ENCODE results near the gene ZC2HC1B. TPM values are rescaled to one million over a fixed set of nuclear protein-coding genes. Genes with fewer than 3 reads are reported as not detected.

Gene ZC2HC1B
- total RNA-seq, 2 experiments from 2014 or later: not detected

DNA sequence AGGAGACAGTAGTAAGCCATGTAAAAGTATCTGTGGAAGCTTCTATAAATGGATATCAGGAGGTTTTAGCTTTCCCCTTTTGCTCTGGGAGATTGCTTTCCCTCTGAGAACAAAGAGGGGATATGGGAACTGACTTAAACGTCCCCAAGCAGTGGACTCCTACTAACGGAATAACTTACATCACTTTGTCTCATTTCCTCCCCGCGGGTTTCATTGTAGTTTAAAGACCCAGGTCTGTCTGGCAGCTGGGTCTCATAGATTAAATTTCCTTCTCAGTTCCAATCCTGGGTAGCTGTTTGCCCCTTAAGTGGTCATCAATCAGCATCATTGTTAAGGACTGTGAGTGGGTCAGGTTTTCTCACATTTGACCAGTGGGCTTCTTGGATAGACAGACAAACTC is 75.1 kb downstream of the ZC2HC1B start:
- Mint-ChIP-seq H3K9me3 (no peaks in the 10 kb centered on the region), H3K36me3 (ENCODE audit: low read depth) (no peaks in the 10 kb centered on the region), H3K27me3 (ENCODE audit: low read depth) (no peaks in the 10 kb centered on the region), H3K27ac (no peak overlapping the region), H3K4me1 (ENCODE audit: low read depth) (no peaks in the 10 kb centered on the region), H3K4me3 (no peak overlapping the region)
- CTCF ChIA-PET: interaction anchor here (0.6 to 8.8 kb wide), 24 partner anchors 9 to 442 kb away, joined by 3 to 124 read pairs (median 5); no protein-coding TSS in a partner anchor
- no peak for DNase-seq
- intact Hi-C loops (cut with micrococcal nuclease): no loop called here

DNA sequence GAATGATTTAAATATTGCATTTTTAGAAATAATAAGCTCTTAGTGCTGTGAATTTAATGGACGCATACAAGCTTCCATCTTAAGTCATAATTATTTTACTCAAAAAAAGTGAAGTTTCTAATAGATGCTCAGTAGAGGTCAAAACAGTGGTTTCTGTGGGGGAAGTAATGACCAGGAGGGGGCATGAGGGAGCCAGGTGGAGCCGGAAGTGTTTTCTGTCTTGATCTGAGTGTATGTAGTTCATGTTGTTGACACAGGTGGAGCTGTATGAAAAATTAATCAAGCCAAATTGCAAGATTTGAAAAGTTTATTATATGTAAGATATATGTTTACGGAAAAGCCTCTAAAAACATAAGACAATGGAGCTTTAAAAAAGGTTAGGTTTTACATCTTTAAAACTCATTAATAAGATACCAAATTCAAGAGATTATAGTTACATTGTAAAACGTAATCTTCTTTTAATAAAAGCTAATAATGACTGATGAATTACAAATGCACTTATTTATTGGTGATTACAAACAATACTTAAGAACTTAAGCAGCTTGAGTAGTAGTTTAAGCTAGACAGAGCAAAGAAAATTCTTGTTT is 75.8 kb downstream of the ZC2HC1B start:
- peak; percentile 76 for DNase-seq
- no peak overlapping the region for H3K4me3 Mint-ChIP-seq
- CTCF ChIA-PET: interaction anchor here (0.5 to 8.8 kb wide), 43 partner anchors 8 to 1465 kb away, joined by 3 to 124 read pairs (median 4); no protein-coding TSS in a partner anchor
- H3K4me1 Mint-ChIP-seq (ENCODE audit: low read depth): no peaks in the 10 kb centered on the region
- no peaks in the 10 kb centered on the region for H3K9me3 Mint-ChIP-seq
- intact Hi-C loops (cut with micrococcal nuclease): loop anchor here (1.0 kb wide), 7 partner anchors 73 to 427 kb away; partner anchors contain the start of gene SF3B5
- H3K36me3 Mint-ChIP-seq (ENCODE audit: low read depth): no peaks in the 10 kb centered on the region
- H3K27ac Mint-ChIP-seq: no peak overlapping the region
- H3K27me3 Mint-ChIP-seq (ENCODE audit: low read depth): no peaks in the 10 kb centered on the region

DNA sequence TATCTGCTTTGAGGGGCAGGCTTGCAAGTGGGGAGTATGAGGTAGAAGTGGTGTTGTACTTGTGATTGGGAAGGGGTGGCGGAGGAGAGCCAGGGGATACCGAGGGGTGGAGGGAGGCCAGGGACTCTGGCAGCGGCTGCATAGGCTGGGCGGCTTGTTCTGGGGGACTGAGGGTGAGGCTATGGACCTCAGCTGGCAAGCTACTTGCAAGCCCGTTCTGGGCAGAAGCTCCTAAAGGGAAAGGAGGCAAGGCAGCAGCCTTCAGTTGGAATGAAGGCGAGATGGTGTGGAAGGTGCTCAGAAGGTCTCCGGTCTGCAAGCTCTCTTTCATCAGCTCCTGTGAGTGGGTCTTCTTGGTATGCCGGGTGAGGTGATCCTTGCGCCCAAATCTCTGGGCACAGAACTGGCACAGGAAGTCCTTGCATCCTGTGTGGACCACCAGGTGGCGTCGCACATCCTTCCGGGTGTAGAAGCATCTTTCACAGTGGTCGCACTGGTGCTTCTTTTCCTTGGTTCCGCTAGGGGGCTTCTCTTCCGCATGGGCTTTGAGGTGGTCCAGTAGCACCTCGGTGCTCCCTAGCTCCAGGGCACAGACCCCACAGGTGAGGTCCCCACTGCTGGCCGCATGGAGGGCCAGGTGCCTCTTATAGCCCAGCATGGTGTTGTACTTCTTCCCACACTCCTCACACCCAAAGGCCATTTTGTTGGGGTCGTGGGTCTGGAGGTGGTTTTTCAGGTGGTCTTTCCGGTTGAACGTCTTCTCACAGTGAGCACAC is 77.8 kb downstream of the ZC2HC1B start:
- H3K9me3 Mint-ChIP-seq: peaks cover under 1% of the 10 kb centered on the region
- H3K4me3 Mint-ChIP-seq: no peak overlapping the region
- no peaks in the 10 kb centered on the region for H3K4me1 Mint-ChIP-seq (ENCODE audit: low read depth)
- intact Hi-C loops (cut with micrococcal nuclease): no loop called here
- H3K27ac Mint-ChIP-seq: no peak overlapping the region
- no peaks in the 10 kb centered on the region for H3K36me3 Mint-ChIP-seq (ENCODE audit: low read depth)
- H3K27me3 Mint-ChIP-seq (ENCODE audit: low read depth): no peaks in the 10 kb centered on the region
- CTCF ChIA-PET: interaction anchor here (0.5 to 8.8 kb wide), 32 partner anchors 9 to 1344 kb away, joined by 3 to 124 read pairs (median 4); no protein-coding TSS in a partner anchor
- peak; percentile 81 for DNase-seq

DNA sequence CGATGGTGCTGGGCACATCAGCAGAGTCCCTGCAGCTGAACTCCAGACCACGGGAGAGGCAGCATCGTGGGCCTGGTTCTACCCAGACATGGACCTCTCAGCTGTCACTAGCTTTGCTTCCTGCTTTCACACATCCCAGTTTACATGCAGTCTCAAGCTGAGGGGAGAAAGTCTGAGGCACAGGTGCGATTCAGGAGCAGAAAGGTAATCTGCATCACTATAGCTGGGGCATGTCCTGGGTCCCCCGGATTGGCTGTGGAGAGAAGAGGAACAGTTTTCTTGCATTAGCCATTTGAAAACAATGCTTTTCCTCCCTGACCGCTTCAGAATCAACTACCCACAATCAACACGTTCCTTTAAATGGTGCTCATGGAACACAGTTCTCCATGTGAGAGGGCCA is 83.9 kb downstream of the ZC2HC1B start:
- no peaks in the 10 kb centered on the region for H3K4me1 Mint-ChIP-seq (ENCODE audit: low read depth)
- H3K27me3 Mint-ChIP-seq (ENCODE audit: low read depth): no peaks in the 10 kb centered on the region
- peaks cover 1% of the 10 kb centered on the region for H3K36me3 Mint-ChIP-seq (ENCODE audit: low read depth)
- intact Hi-C loops (cut with micrococcal nuclease): no loop called here
- DNase-seq: no peak
- no peak overlapping the region for H3K4me3 Mint-ChIP-seq
- H3K9me3 Mint-ChIP-seq: peaks cover 3% of the 10 kb centered on the region
- no peak overlapping the region for H3K27ac Mint-ChIP-seq
- CTCF ChIA-PET: interaction anchor here (0.6 to 2.0 kb wide), 3 partner anchors 8 to 463 kb away, joined by 3 to 8 read pairs (median 3); no protein-coding TSS in a partner anchor

DNA sequence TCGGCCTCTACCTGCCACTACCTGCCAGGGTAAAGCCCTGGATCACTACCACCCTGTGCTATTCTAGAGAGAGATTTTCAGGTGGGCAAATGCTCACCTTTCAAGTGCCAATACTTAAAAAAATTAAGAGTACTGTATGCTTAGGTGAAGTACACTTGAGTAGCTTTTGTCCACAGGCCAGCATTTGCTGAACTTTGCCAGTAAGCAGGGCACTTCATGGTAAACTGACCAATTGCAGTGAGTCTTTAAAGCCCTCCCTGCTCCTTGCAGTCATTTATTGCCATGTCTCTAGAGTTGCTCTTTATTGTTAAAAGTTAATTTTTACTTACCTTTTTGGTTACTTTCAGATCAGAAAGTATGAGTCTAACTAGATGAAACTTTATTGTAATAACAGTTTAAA is 85.3 kb downstream of the ZC2HC1B start:
- Mint-ChIP-seq H3K27ac (no peak overlapping the region), H3K4me3 (no peak overlapping the region), H3K27me3 (ENCODE audit: low read depth) (no peaks in the 10 kb centered on the region), H3K9me3 (peaks cover 3% of the 10 kb centered on the region), H3K4me1 (ENCODE audit: low read depth) (no peaks in the 10 kb centered on the region), H3K36me3 (ENCODE audit: low read depth) (peaks cover 1% of the 10 kb centered on the region)
- CTCF ChIA-PET: interaction anchor here (1.0 to 2.0 kb wide), 2 partner anchors 10 to 11 kb away, joined by 3 to 8 read pairs; no protein-coding TSS in a partner anchor
- DNase-seq: no peak
- intact Hi-C loops (cut with micrococcal nuclease): no loop called here

DNA sequence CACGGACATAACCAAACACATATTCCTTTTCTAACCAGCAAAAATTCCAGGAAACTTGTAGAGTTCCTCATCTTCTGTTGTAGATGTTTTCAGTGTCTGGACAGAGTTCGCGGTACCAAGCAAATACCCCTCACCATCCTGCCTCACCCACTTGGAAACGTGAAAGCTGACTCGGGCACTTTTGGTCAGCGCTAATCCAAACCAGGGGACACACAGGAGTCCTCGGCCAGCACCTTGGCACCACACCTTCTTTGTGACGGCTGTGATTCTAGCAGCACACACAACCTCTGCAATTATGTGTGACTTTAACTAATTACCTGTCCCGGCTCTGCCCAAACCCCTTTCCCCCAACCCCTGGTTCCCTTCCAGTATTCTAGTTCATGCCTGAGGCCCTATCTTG is 85.7 kb downstream of the ZC2HC1B start:
- no peak for DNase-seq
- Mint-ChIP-seq H3K36me3 (ENCODE audit: low read depth) (peaks cover 1% of the 10 kb centered on the region), H3K4me3 (no peak overlapping the region), H3K4me1 (ENCODE audit: low read depth) (no peaks in the 10 kb centered on the region), H3K9me3 (peaks cover 3% of the 10 kb centered on the region), H3K27ac (no peak overlapping the region), H3K27me3 (ENCODE audit: low read depth) (no peaks in the 10 kb centered on the region)
- CTCF ChIA-PET: interaction anchor here (2.6 to 3.1 kb wide), 2 partner anchors 8 to 10 kb away, joined by 9 read pairs; no protein-coding TSS in a partner anchor
- intact Hi-C loops (cut with micrococcal nuclease): no loop called here

DNA sequence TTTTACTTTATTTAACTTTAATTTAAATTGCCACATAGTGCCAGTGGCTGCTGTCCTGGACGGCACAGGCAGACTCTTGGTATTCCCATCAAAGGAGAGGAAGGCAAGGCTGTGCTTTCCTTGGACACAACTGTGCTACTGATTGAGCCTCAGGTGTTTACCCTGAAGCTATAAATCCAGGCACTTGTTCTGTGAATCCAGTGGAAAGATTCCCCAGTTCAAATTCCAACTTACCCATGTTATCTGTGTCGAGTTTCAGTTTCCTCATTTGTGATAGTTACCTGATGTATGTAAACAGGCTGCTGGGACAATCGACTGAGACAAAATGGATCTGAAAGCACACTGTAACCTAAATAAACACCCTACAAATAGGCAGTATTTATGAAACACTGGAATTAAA is 86.6 kb downstream of the ZC2HC1B start:
- intact Hi-C loops (cut with micrococcal nuclease): no loop called here
- CTCF ChIA-PET: interaction anchor here (0.6 to 3.1 kb wide), 4 partner anchors 9 to 346 kb away, joined by 3 to 9 read pairs (median 6); no protein-coding TSS in a partner anchor
- no peak overlapping the region for H3K27ac Mint-ChIP-seq
- no peaks in the 10 kb centered on the region for H3K4me1 Mint-ChIP-seq (ENCODE audit: low read depth)
- no peak overlapping the region for H3K4me3 Mint-ChIP-seq
- peaks cover 3% of the 10 kb centered on the region for H3K9me3 Mint-ChIP-seq
- H3K27me3 Mint-ChIP-seq (ENCODE audit: low read depth): no peaks in the 10 kb centered on the region
- peaks cover 1% of the 10 kb centered on the region for H3K36me3 Mint-ChIP-seq (ENCODE audit: low read depth)
- DNase-seq: no peak

DNA sequence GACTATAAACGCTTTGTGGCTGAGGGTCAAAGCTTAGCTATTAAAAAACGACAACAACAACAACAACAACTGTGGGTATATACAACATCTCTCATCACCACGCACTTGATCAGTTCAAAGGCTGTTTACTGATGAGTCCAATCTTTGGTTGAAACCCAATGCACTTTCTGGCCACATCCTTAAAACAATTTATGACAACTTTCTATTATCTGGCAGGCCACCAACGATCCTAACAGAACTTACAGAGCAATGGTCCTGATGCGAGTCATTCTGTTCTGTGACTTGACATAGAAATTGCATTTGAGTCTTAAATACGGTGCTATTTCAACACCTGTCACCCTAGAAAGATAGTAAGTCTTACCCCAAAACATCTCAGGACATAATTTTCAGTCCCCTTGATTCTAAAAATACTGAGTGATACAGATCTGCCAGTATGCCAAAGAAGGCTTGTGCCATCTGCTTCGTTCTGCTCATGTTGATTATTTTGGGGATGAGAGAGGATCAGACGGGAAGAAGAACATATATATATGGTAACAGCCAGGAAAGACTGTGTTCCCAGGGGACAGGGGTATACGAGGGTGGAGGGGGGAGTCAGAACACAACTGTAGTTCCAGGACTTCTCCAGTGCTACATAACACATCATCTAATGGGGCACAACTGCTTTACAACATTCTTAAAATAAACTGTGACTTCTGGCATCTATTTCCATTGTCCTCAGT is 87.9 kb downstream of the ZC2HC1B start:
- CTCF ChIA-PET: interaction anchor here (2.6 to 3.1 kb wide), 2 partner anchors 10 to 12 kb away, joined by 9 read pairs; no protein-coding TSS in a partner anchor
- no peak overlapping the region for H3K27ac Mint-ChIP-seq
- H3K4me3 Mint-ChIP-seq: no peak overlapping the region
- H3K9me3 Mint-ChIP-seq: peaks cover 1% of the 10 kb centered on the region
- peaks cover 1% of the 10 kb centered on the region for H3K36me3 Mint-ChIP-seq (ENCODE audit: low read depth)
- no peaks in the 10 kb centered on the region for H3K4me1 Mint-ChIP-seq (ENCODE audit: low read depth)
- intact Hi-C loops (cut with micrococcal nuclease): no loop called here
- no peaks in the 10 kb centered on the region for H3K27me3 Mint-ChIP-seq (ENCODE audit: low read depth)
- no peak for DNase-seq

DNA sequence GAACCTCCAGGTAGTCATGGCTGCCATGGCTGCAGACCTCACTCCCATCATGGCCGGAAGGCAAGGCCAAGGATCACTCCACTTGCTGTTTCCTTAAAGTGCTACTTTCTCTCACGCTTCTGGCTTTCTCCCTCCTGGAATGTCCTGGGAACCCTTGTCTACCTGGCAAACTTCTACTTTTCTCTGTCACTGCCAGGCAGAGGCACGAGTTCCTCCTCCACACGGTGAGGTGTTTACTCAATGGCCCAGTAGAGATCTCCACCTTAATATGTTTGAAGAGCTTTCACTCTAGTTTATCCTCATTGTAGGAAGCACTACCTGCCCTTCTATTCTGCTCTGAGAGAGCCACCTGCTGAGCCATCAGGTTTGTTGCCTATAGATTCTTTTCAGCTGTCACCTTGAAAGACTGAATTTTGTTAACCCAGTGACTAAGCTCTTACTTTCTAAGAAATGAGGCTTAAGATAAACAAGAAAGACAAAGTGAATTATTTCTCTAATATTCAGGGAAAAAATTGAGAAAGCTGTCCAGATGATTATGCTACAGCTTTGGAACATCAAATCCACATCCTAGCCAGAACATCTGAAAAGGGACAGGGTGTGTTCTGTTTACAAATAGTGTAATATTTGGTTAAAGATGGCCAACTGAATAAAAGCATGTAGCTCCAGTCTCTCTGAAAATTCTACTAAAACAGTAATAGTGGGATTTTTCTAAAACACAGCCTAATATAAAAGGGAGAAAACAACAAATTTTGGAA is 88.8 kb downstream of the ZC2HC1B start:
- peaks cover 1% of the 10 kb centered on the region for H3K36me3 Mint-ChIP-seq (ENCODE audit: low read depth)
- H3K4me3 Mint-ChIP-seq: no peak overlapping the region
- no peaks in the 10 kb centered on the region for H3K4me1 Mint-ChIP-seq (ENCODE audit: low read depth)
- H3K9me3 Mint-ChIP-seq: no peaks in the 10 kb centered on the region
- CTCF ChIA-PET: interaction anchor here (0.8 to 3.1 kb wide), 3 partner anchors 9 to 13 kb away, joined by 3 to 9 read pairs (median 5); no protein-coding TSS in a partner anchor
- no peak for DNase-seq
- intact Hi-C loops (cut with micrococcal nuclease): no loop called here
- H3K27me3 Mint-ChIP-seq (ENCODE audit: low read depth): no peaks in the 10 kb centered on the region
- H3K27ac Mint-ChIP-seq: no peak overlapping the region

DNA sequence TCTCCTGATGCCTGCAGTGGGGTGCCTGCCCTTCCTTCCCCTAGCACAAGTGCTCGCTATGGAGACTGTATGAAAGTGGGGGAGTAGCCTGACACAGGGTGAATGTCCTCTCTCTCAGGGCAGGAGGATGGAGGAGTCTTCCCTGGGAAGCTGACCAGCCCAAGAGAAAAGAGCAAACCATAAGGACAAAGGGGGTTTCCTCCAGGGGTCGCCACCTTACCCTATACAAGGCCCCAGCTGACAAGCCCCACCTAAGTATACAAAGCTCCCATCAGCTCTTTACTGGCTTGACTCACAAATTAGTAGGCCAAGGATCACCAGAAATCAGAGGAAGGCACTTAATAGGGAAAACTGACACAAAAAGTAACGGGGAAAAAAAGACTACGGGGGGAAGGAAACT is 89.6 kb downstream of the ZC2HC1B start:
- intact Hi-C loops (cut with micrococcal nuclease): no loop called here
- Mint-ChIP-seq H3K4me3 (no peak overlapping the region), H3K27me3 (ENCODE audit: low read depth) (no peaks in the 10 kb centered on the region), H3K27ac (no peak overlapping the region), H3K9me3 (no peaks in the 10 kb centered on the region), H3K4me1 (ENCODE audit: low read depth) (no peaks in the 10 kb centered on the region), H3K36me3 (ENCODE audit: low read depth) (peaks cover 1% of the 10 kb centered on the region)
- CTCF ChIA-PET: interaction anchor here (0.8 to 1.8 kb wide), 2 partner anchors 10 to 14 kb away, joined by 3 to 5 read pairs; no protein-coding TSS in a partner anchor
- no peak for DNase-seq

DNA sequence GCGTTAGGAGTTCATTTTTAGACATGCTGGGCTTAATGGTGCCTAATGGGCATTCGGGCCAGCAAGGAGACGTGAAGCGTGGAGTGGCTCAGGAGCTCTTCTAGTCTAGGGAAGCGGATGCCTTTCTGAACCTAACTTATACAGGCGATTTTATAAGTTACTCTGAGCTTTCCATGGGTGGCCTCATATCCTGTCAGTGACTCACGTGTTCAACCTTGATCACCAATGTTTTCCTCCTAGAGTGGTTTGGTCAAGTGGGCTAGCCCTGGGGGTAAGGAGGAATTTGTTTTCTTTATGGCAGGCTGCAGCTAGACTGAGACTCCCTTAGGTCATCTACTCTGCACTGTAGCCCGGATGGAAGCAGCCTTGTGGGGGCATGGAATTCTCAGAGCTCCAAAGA is 91.7 kb downstream of the ZC2HC1B start:
- H3K4me1 Mint-ChIP-seq (ENCODE audit: low read depth): no peaks in the 10 kb centered on the region
- H3K9me3 Mint-ChIP-seq: no peaks in the 10 kb centered on the region
- DNase-seq: no peak
- H3K36me3 Mint-ChIP-seq (ENCODE audit: low read depth): no peaks in the 10 kb centered on the region
- no peaks in the 10 kb centered on the region for H3K27me3 Mint-ChIP-seq (ENCODE audit: low read depth)
- no peak overlapping the region for H3K4me3 Mint-ChIP-seq
- intact Hi-C loops (cut with micrococcal nuclease): no loop called here
- CTCF ChIA-PET: interaction anchor here (0.5 to 1.8 kb wide), 3 partner anchors 12 to 232 kb away, joined by 3 to 5 read pairs (median 3); no protein-coding TSS in a partner anchor
- no peak overlapping the region for H3K27ac Mint-ChIP-seq

Data from activated naive CD4-positive, alpha-beta T cell treated with anti-CD3 and anti-CD28 coated beads for 36 hours (primary cell).